H1 (cell line): ENCODE data around the gene RBM15. TPM values are rescaled to one million over a fixed set of nuclear protein-coding genes. Genes with fewer than 3 reads are reported as not detected.

Source experiments
- CTCF ChIA-PET: fragments of 300-600 bp; sonication (Branson Sonifier 250); formaldehyde crosslinking; loops from one replicate; lab custom pipeline; 2021; ENCODE audit not compliant: partially characterized antibody; lab: Charles Lee
- POLR2A ChIA-PET: fragments of 300-600 bp; sonication (Branson Sonifier 250); formaldehyde crosslinking; loops from one replicate; lab custom pipeline; 2021; ENCODE audit warnings: inconsistent platforms; ENCODE audit not compliant: partially characterized antibody; lab: Charles Lee
- DNase-seq, 2 experiments: peaks; one replicate each; pipeline versions ENCODE4 v3.0.0 to v3.0.0-alpha.2; 2010 to 2022; ENCODE audit warnings: low spot score in 2 of 2, low read depth in 1 of 2, mixed read lengths in 1 of 2
- FAIRE-seq: peaks from 2 replicates; lab custom pipeline; 2011; peaks lifted over from hg19 to GRCh38; lab: Jason Lieb, UNC
- H2AFZ ChIP-seq: 2 replicates; pipeline ENCODE4 v1.8.1; 2012; ENCODE audit warnings: low read length, inconsistent platforms
- H2AK5ac ChIP-seq: 2 replicates; pipeline ENCODE4 v1.6.1; 2013; ENCODE audit warnings: low read depth, low read length
- H2BK120ac ChIP-seq: replicated peaks from 2 replicates; pipeline ENCODE3; 2013; ENCODE audit warnings: low read depth, low read length, inconsistent platforms
- H2BK12ac ChIP-seq: 2 replicates; pipeline ENCODE4 v1.6.1; 2013; ENCODE audit warnings: low read depth, low read length
- H2BK15ac ChIP-seq: 2 replicates; pipeline ENCODE4 v1.6.1; 2013; ENCODE audit warnings: low read length
- H2BK20ac ChIP-seq: 2 replicates; pipeline ENCODE4 v1.6.1; 2013; ENCODE audit warnings: low read length
- H2BK5ac ChIP-seq: 2 replicates; pipeline ENCODE4 v1.6.1; 2013; ENCODE audit warnings: low read depth, low read length
- H3K14ac ChIP-seq: 2 replicates; pipeline ENCODE4 v1.6.1; 2013; ENCODE audit warnings: inconsistent platforms; ENCODE audit not compliant: insufficient read length
- H3K18ac ChIP-seq: 2 replicates; pipeline ENCODE4 v1.6.1; 2013; ENCODE audit warnings: low read length; ENCODE audit errors: extremely low read depth
- H3K23ac ChIP-seq: 2 replicates; pipeline ENCODE4 v1.6.1; 2013; ENCODE audit warnings: inconsistent platforms; ENCODE audit not compliant: insufficient read length
- H3K23me2 ChIP-seq: 2 replicates; pipeline ENCODE4 v1.6.1; 2013; ENCODE audit warnings: low read depth, low read length
- H3K27ac ChIP-seq: 2 replicates; pipeline ENCODE4 v1.6.1; 2011; ENCODE audit warnings: low read depth, low read length, inconsistent platforms
- H3K27me3 ChIP-seq, 4 experiments: replicated peaks in 1 of 4; 1 replicate in 1 of 4; 2 replicates in 3 of 4; pipeline versions ENCODE4 v1.6.1 to v1.8.1; 2011 to 2013; ENCODE audit warnings: low read length in 3 of 4, mild to moderate bottlenecking in 3 of 4, inconsistent platforms in 2 of 4, mixed read lengths in 2 of 4, moderate library complexity in 1 of 4; ENCODE audit not compliant: control insufficient read depth in 3 of 4, insufficient read depth in 3 of 4; ENCODE audit errors: extremely low read depth in 1 of 4
- H3K36me3 ChIP-seq, 4 experiments: 2 replicates each; pipeline versions ENCODE4 v1.6.1 to v1.8.1; 2011 to 2013; ENCODE audit warnings: mild to moderate bottlenecking in 4 of 4, low read length in 3 of 4, moderate library complexity in 2 of 4, control low read depth in 1 of 4, inconsistent platforms in 1 of 4; ENCODE audit not compliant: insufficient read depth in 4 of 4, control insufficient read depth in 2 of 4
- H3K4ac ChIP-seq: replicated peaks from 2 replicates; pipeline ENCODE3; 2013; ENCODE audit warnings: low read length, low read depth, mixed read lengths, inconsistent platforms; ENCODE audit not compliant: insufficient read length
- H3K4me1 ChIP-seq, 4 experiments: replicated peaks in 1 of 4; 1 replicate in 1 of 4; 2 replicates in 3 of 4; pipeline versions ENCODE4 v1.6.1 to v1.8.1; 2011 to 2013; ENCODE audit warnings: low read length in 3 of 4, inconsistent platforms in 2 of 4, mixed read lengths in 1 of 4; ENCODE audit not compliant: insufficient read depth in 4 of 4, control insufficient read depth in 3 of 4
- H3K4me2 ChIP-seq, 2 experiments: 2 replicates each; pipeline versions ENCODE4 v1.6.1 to v1.8.1; 2011 to 2013; ENCODE audit warnings: low read depth in 2 of 2, low read length in 2 of 2, control low read depth in 1 of 2, inconsistent platforms in 1 of 2, mild to moderate bottlenecking in 1 of 2; ENCODE audit not compliant: insufficient read depth in 1 of 2
- H3K4me3 ChIP-seq, 4 experiments: fragments of 200-600, 300-600 bp in 1 of 4; sonication (generic), shearing (Covaris generic), sonication (Bioruptor Twin) in 1 of 4; 2 replicates each; pipeline versions ENCODE4 v1.5.1 to v1.8.1; 2011 to 2016; ENCODE audit warnings: low read length in 4 of 4, low read depth in 3 of 4, control low read depth in 2 of 4, inconsistent platforms in 2 of 4, mild to moderate bottlenecking in 2 of 4, mixed read lengths in 1 of 4, moderate library complexity in 1 of 4; ENCODE audit not compliant: insufficient read depth in 2 of 4; ENCODE audit errors: extremely low read depth in 1 of 4
- H3K56ac ChIP-seq: replicated peaks from 2 replicates; pipeline ENCODE3; 2013; ENCODE audit warnings: low read depth, mild to moderate bottlenecking, mixed read lengths, low read length, inconsistent platforms; ENCODE audit not compliant: insufficient read length
- H3K79me1 ChIP-seq: 2 replicates; pipeline ENCODE4 v1.6.1; 2013; ENCODE audit warnings: low read depth, low read length, control low read depth
- H3K79me2 ChIP-seq, 2 experiments: 2 replicates each; pipeline versions ENCODE4 v1.6.1 to v1.8.1; 2012 to 2013; ENCODE audit warnings: low read length in 2 of 2, mild to moderate bottlenecking in 2 of 2, inconsistent platforms in 1 of 2; ENCODE audit not compliant: insufficient read depth in 2 of 2, control insufficient read depth in 1 of 2
- H3K9ac ChIP-seq, 4 experiments: replicated peaks in 1 of 4; 1 replicate in 1 of 4; 2 replicates in 3 of 4; pipeline versions ENCODE4 v1.6.1 to v1.8.1; 2011 to 2013; ENCODE audit warnings: low read depth in 3 of 4, low read length in 3 of 4, control low read depth in 2 of 4, mild to moderate bottlenecking in 2 of 4, moderate library complexity in 2 of 4, inconsistent platforms in 1 of 4; ENCODE audit errors: extremely low read depth in 1 of 4
- H3K9me3 ChIP-seq, 2 experiments: 2 replicates each; pipeline versions ENCODE4 v1.6.1 to v1.8.1; 2012 to 2013; ENCODE audit warnings: mild to moderate bottlenecking in 2 of 2, moderate library complexity in 2 of 2, control low read depth in 1 of 2, inconsistent platforms in 1 of 2, low read depth in 1 of 2, low read length in 1 of 2, mixed read lengths in 1 of 2; ENCODE audit not compliant: insufficient read depth in 2 of 2
- H4K20me1 ChIP-seq, 2 experiments: replicated peaks in 1 of 2; 2 replicates each; pipeline versions ENCODE3 to v1.8.1; 2011 to 2013; ENCODE audit warnings: inconsistent platforms in 2 of 2, low read length in 2 of 2, mild to moderate bottlenecking in 1 of 2; ENCODE audit not compliant: insufficient read depth in 2 of 2, control insufficient read depth in 1 of 2
- H4K5ac ChIP-seq: 2 replicates; pipeline ENCODE4 v1.6.1; 2013; ENCODE audit warnings: low read length, low read depth, mixed read lengths, inconsistent platforms; ENCODE audit not compliant: insufficient read length
- H4K8ac ChIP-seq: 2 replicates; pipeline ENCODE4 v1.8.0; 2013; ENCODE audit warnings: mild to moderate bottlenecking, moderate library complexity, low read length, inconsistent platforms; ENCODE audit not compliant: insufficient read depth; ENCODE audit errors: extremely low read depth
- H4K91ac ChIP-seq: replicated peaks from 2 replicates; pipeline ENCODE3; 2013; ENCODE audit warnings: low read length, mixed read lengths, inconsistent platforms; ENCODE audit not compliant: insufficient read length
- ASH2L ChIP-seq: fragments of 200-600, 300-600 bp; sonication (generic); IDR thresholded peaks from one replicate; pipeline ENCODE4 v1.7.1; 2017; ENCODE audit warnings: low read length
- BCL11A ChIP-seq, 2 experiments: IDR thresholded peaks; one replicate each; pipeline ENCODE4 v1.6.1; 2011; ENCODE audit warnings: low read depth in 2 of 2, low read length in 2 of 2, mild to moderate bottlenecking in 2 of 2
- CHD1 ChIP-seq: IDR thresholded peaks from 2 replicates; pipeline ENCODE4 v1.6.1; 2012; ENCODE audit warnings: low read depth, low read length, improper control_type of control experiment
- CHD2 ChIP-seq: IDR thresholded peaks from 2 replicates; pipeline ENCODE4 v1.6.1; 2012; ENCODE audit warnings: low read length, improper control_type of control experiment
- CREB1 ChIP-seq: IDR thresholded peaks from 2 replicates; pipeline ENCODE4 v1.6.1; 2012; ENCODE audit warnings: inconsistent platforms
- CTBP2 ChIP-seq: IDR thresholded peaks from 2 replicates; pipeline ENCODE4 v1.7.0; 2011; ENCODE audit warnings: borderline replicate concordance, mild to moderate bottlenecking, moderate library complexity, mixed read lengths, low read length; ENCODE audit not compliant: insufficient read depth, insufficient read length
- HDAC6 ChIP-seq: IDR thresholded peaks from one replicate; pipeline ENCODE4 v1.7.1; 2012; ENCODE audit warnings: low read depth, mild to moderate bottlenecking, inconsistent platforms, low read length, moderate library complexity
- JUND ChIP-seq: IDR thresholded peaks from 2 replicates; pipeline ENCODE4 v1.6.1; 2011; ENCODE audit warnings: mild to moderate bottlenecking, improper control_type of control experiment, low read length
- MAFK ChIP-seq: IDR thresholded peaks from 2 replicates; pipeline ENCODE4 v1.6.1; 2012; ENCODE audit warnings: low read depth, mild to moderate bottlenecking, improper control_type of control experiment, low read length
- MAX ChIP-seq: IDR thresholded peaks from 2 replicates; pipeline ENCODE4 v1.6.1; 2012; ENCODE audit warnings: inconsistent platforms
- RAD21 ChIP-seq, 2 experiments: IDR thresholded peaks in 1 of 2; conservative IDR thresholded peaks in 1 of 2; 2 replicates each; pipeline ENCODE4 v1.6.1; 2011; ENCODE audit warnings: low read depth in 2 of 2, low read length in 2 of 2, improper control_type of control experiment in 1 of 2, inconsistent platforms in 1 of 2, mild to moderate bottlenecking in 1 of 2, moderate library complexity in 1 of 2
- RXRA ChIP-seq: IDR thresholded peaks from 2 replicates; pipeline ENCODE4 v1.6.1; 2011; ENCODE audit warnings: low read depth, mild to moderate bottlenecking, low read length, moderate library complexity; ENCODE audit not compliant: insufficient read depth
- SAP30 ChIP-seq: fragments of 300-600 bp; sonication (generic); IDR thresholded peaks from 2 replicates; pipeline ENCODE4 v1.7.1; 2012; ENCODE audit warnings: low read length, moderate library complexity, mild to moderate bottlenecking, inconsistent platforms; ENCODE audit not compliant: insufficient read depth, insufficient replicate concordance
- SRF ChIP-seq: IDR thresholded peaks from 2 replicates; pipeline ENCODE4 v1.6.1; 2011; ENCODE audit warnings: mild to moderate bottlenecking, low read depth, low read length, moderate library complexity
- TEAD4 ChIP-seq: IDR thresholded peaks from 2 replicates; pipeline ENCODE4 v1.6.1; 2012; ENCODE audit warnings: low read depth, low read length, inconsistent platforms, mixed read lengths
- WGBS, 2 experiments: shearing (Covaris generic) in 1 of 2; methylation state at CpG; one replicate each; pipeline versions ENCODE4 v1.1.6 to v1.1.7; 2013 to 2015; ENCODE audit warnings: low lambda C conversion rate in 2 of 2, mixed read lengths in 2 of 2, inconsistent platforms in 1 of 2, low coverage in 1 of 2, missing lambda C conversion rate in 1 of 2; ENCODE audit not compliant: insufficient replicate concordance in 2 of 2, insufficient coverage in 1 of 2, insufficient read length in 1 of 2; ENCODE audit errors: extremely low coverage in 1 of 2, missing lambda C conversion rate in 1 of 2; 5-methylcytosine and 5-hydroxymethylcytosine counted together
- polyA plus RNA-seq, 7 experiments: library from polyadenylated mRNA; depleted of rRNA in 3 of 7; stranded (reverse) in 5 of 7; unstranded in 2 of 7; fragments of >200 nt in 5 of 7; fragments of 200-250 nt in 2 of 7; gene quantifications; 1 replicate in 5 of 7; 2 replicates in 1 of 7; 4 replicates in 1 of 7; pipeline versions ENCODE4 v1.2.1 to v1.2.3, GENCODE V29; 2011 to 2013; ENCODE audit warnings: missing spikeins in 2 of 7, mixed read lengths in 2 of 7
- total RNA-seq: library from RNA; stranded (reverse); fragmentation: NEBNext Ultra II Directional; extraction: Animal tissue kit (Norgen Biotek cat#: 25700); gene quantifications from 2 replicates; pipeline ENCODE4 v1.2.1, GENCODE V29; 2021

Gene RBM15
- total and polyA plus RNA-seq, 2 of the 8 experiments (the other 6 are each of a cell fraction or from before 2014, with no cell fraction given) = 13.5 to 44.9 TPM

GRCh38 chr1:110390096-110390495 lies 50.9 kb downstream of the RBM15 start:
- Histone ChIP-seq H3K9ac (no peak overlapping the region), H3K56ac (no peak overlapping the region), H3K4me2 (no peak overlapping the region), H3K4me3 (no peak overlapping the region), H3K9me3 (no peaks in the 10 kb centered on the region), H4K5ac (no peak overlapping the region), H3K14ac (no peak overlapping the region), H2AFZ (no peak overlapping the region), H2BK12ac (no peak overlapping the region), H4K20me1 (no peaks in the 10 kb centered on the region), H2BK15ac (no peak overlapping the region), H3K79me2 (no peaks in the 10 kb centered on the region), H3K23ac (no peak overlapping the region), H2AK5ac (no peak overlapping the region), H3K27me3 (no peaks in the 10 kb centered on the region), H4K8ac (no peak overlapping the region), H4K91ac (no peak overlapping the region), H3K4me1 (peaks cover 0 to 6% (median 4%) of the 10 kb centered on the region in 4 experiments; a peak in 3 of 7 replicates), H3K23me2 (no peaks in the 10 kb centered on the region), H2BK20ac (no peak overlapping the region), H3K79me1 (no peaks in the 10 kb centered on the region), H2BK120ac (no peak overlapping the region), H3K27ac (no peak overlapping the region), H2BK5ac (no peak overlapping the region), H3K18ac (no peak overlapping the region), H3K36me3 (no peaks in the 10 kb centered on the region), H3K4ac (no peak overlapping the region)
- ChIA-PET CTCF (interaction anchor here (1.0 to 1.2 kb wide), 2 partner anchors 17 to 182 kb away, joined by 3 read pairs; no protein-coding TSS in a partner anchor), POLR2A (interaction anchor here (0.7 to 1.5 kb wide), 6 partner anchors 9 to 51 kb away, joined by 3 to 5 read pairs (median 4); partner anchors contain the start of gene RBM15)
- no peak for DNase-seq
- 73% methylated on average over 6 of the region's 6 CpGs; no CpG with 5 or more reads in 1 of the 2 experiments for WGBS, 2 experiments
- FAIRE-seq = no peak
- TF ChIP-seq SRF (no peak), RAD21 (IDR thresholded peaks at IDR 0.05 in 1 of 2, conservative IDR thresholded peaks at IDR 0.05 in 1 of 2; ENCODE audit: low read depth in 2 of 2, low read length in 2 of 2) (no peak), MAFK (no peak), ASH2L (no peak), CTBP2 (no peak), RXRA (no peak), BCL11A (IDR thresholded peaks at IDR 0.05; ENCODE audit: low read depth in 2 of 2, low read length in 2 of 2) (no peak), SAP30 (no peak), JUND (no peak), CHD1 (no peak), CREB1 (no peak), CHD2 (no peak), HDAC6 (no peak), TEAD4 (no peak), MAX (no peak)
